HepG2 (cell line): ENCODE results near the gene COQ10B. TPM values are rescaled to one million over a fixed set of nuclear protein-coding genes. Genes with fewer than 3 reads are reported as not detected.

ENCODE experiments used
- CCAR2 ChIP-seq: fragments of 200-400 bp; formaldehyde crosslinking; optimal IDR thresholded peaks from 2 replicates; pipeline ENCODE3; 2018; ENCODE audit warnings: low read depth, mild to moderate bottlenecking, low read length, moderate library complexity
- DZIP1 ChIP-seq: sonication (generic); formaldehyde crosslinking; IDR thresholded peaks from 2 replicates; pipeline ENCODE4 v1.5.0; 2020; ENCODE audit warnings: mild to moderate bottlenecking, missing genetic modification reagents
- FOXM1 ChIP-seq: sonication (generic); formaldehyde crosslinking; IDR thresholded peaks from 2 replicates; pipeline ENCODE4 v1.5.0; 2020; ENCODE audit warnings: missing genetic modification reagents
- HMGXB4 ChIP-seq, 2 experiments: sonication (generic) in 1 of 2; formaldehyde crosslinking in 1 of 2; IDR thresholded peaks; 2 replicates each; pipeline versions ENCODE4 v1.4.0 to v1.6.1; 2018 to 2020; ENCODE audit warnings: missing genetic modification reagents in 2 of 2, borderline replicate concordance in 1 of 2, low read depth in 1 of 2, mild to moderate bottlenecking in 1 of 2, missing biosample characterization in 1 of 2
- NFYC ChIP-seq: IDR thresholded peaks from 2 replicates; pipeline ENCODE4 v1.6.1; 2016; ENCODE audit warnings: missing genetic modification reagents, missing compliant biosample characterization
- PHF5A ChIP-seq: IDR thresholded peaks from one replicate; pipeline ENCODE4 v1.6.1; 2018; ENCODE audit warnings: low read depth, missing genetic modification reagents; ENCODE audit not compliant: unreplicated experiment
- PRPF4 ChIP-seq: fragments of 200-400 bp; formaldehyde crosslinking; IDR thresholded peaks from 2 replicates; pipeline ENCODE4 v1.6.1; 2016; ENCODE audit warnings: low read length, low read depth; ENCODE audit not compliant: poor library complexity, severe bottlenecking
- RERE ChIP-seq: IDR thresholded peaks from 2 replicates; pipeline ENCODE4 v1.6.1; 2016; ENCODE audit warnings: low read depth, missing genetic modification reagents, missing compliant biosample characterization
- TEAD2 ChIP-seq: sonication (generic); formaldehyde crosslinking; IDR thresholded peaks from 2 replicates; pipeline ENCODE4 v1.9.0; 2021; ENCODE audit warnings: missing genetic modification reagents
- YEATS2 ChIP-seq: sonication (generic); formaldehyde crosslinking; IDR thresholded peaks from 2 replicates; pipeline ENCODE4 v1.4.0; 2020; ENCODE audit warnings: missing genetic modification reagents, borderline replicate concordance
- YY1 ChIP-seq: IDR thresholded peaks from 2 replicates; pipeline ENCODE4 v1.6.1; 2011; ENCODE audit warnings: low read length, low read depth, moderate library complexity, mild to moderate bottlenecking; ENCODE audit not compliant: insufficient read depth, insufficient replicate concordance
- ZNF18 ChIP-seq: sonication (generic); formaldehyde crosslinking; IDR thresholded peaks from 2 replicates; pipeline ENCODE4 v1.8.0; 2022; ENCODE audit warnings: mild to moderate bottlenecking, missing genetic modification reagents; ENCODE audit not compliant: insufficient replicate concordance
- ZNF234 ChIP-seq: sonication (generic); formaldehyde crosslinking; conservative IDR thresholded peaks from 2 replicates; pipeline ENCODE4 v1.5.1; 2020; ENCODE audit warnings: mild to moderate bottlenecking, missing genetic modification reagents
- ZNF292 ChIP-seq: sonication (generic); formaldehyde crosslinking; IDR thresholded peaks from 2 replicates; pipeline ENCODE4 v1.8.1; 2022; ENCODE audit warnings: mild to moderate bottlenecking, low read depth, missing genetic modification reagents, borderline replicate concordance
- ZNF33A ChIP-seq: sonication (generic); formaldehyde crosslinking; IDR thresholded peaks from 2 replicates; pipeline ENCODE4 v1.5.1; 2020; ENCODE audit warnings: missing genetic modification reagents, mild to moderate bottlenecking, moderate library complexity, borderline replicate concordance
- ZNF776 ChIP-seq: sonication (generic); formaldehyde crosslinking; IDR thresholded peaks from 2 replicates; pipeline ENCODE4 v1.4.0; 2020; ENCODE audit warnings: mild to moderate bottlenecking, missing genetic modification reagents
- polyA plus RNA-seq, 8 experiments: library from polyadenylated mRNA; depleted of rRNA in 3 of 8; stranded (reverse) in 7 of 8; unstranded in 1 of 8; fragments of >200 nt; fragmentation: Illumina TruSeq in 4 of 8; extraction: Trizol in 4 of 8; gene quantifications; 2 replicates each; pipeline versions ENCODE4 v1.2.1 to v1.2.3, GENCODE V29; 2011 to 2016; ENCODE audit warnings: low read depth in 4 of 8, missing spikeins in 1 of 8, mixed read lengths in 1 of 8; ENCODE audit not compliant: insufficient read depth in 1 of 8
- total RNA-seq, 5 experiments: library from RNA; depleted of rRNA; stranded (reverse); fragments of >200 nt; fragmentation: Illumina TruSeq; extraction: Trizol; gene quantifications; 2 replicates each; pipeline ENCODE4 v1.2.3, GENCODE V29; 2016; ENCODE audit warnings: low read depth in 1 of 5

COQ10B gene
- total and polyA plus RNA-seq, 2 of the 13 experiments (the other 11 are each of a cell fraction or from before 2014, with no cell fraction given) = 4.6 to 34.9 TPM

GRCh38 chr2:197435598-197436420, 17.5 kb upstream of the COQ10B start (continued):
- no peak for TF ChIP-seq ZNF33A (CRISPR knock-in tag)
- TF ChIP-seq YY1 = peak; percentile 45
- TF ChIP-seq NFYC (CRISPR knock-in tag) = no peak
- peak; percentile 32 for TF ChIP-seq PHF5A
- no peak for TF ChIP-seq TEAD2
- TF ChIP-seq CCAR2 = no peak
- TF ChIP-seq ZNF776 (CRISPR knock-in tag) = no peak
- TF ChIP-seq YEATS2 (CRISPR knock-in tag) = no peak
- no peak for TF ChIP-seq RERE
- no peak; a peak in 1 of 4 replicates for TF ChIP-seq HMGXB4 (CRISPR knock-in tag; IDR thresholded peaks at IDR 0.05; ENCODE audit: borderline replicate concordance in 1 of 2, low read depth in 1 of 2)
- TF ChIP-seq ZNF292 (CRISPR knock-in tag) = no peak
- no peak for TF ChIP-seq PRPF4
- TF ChIP-seq DZIP1 (CRISPR knock-in tag) = no peak
- no peak for TF ChIP-seq FOXM1 (CRISPR knock-in tag)
- TF ChIP-seq ZNF18 (CRISPR knock-in tag) = no peak
- TF ChIP-seq ZNF234 (CRISPR knock-in tag) = no peak
